ENCODE data around the gene SLF2.

DNA sequence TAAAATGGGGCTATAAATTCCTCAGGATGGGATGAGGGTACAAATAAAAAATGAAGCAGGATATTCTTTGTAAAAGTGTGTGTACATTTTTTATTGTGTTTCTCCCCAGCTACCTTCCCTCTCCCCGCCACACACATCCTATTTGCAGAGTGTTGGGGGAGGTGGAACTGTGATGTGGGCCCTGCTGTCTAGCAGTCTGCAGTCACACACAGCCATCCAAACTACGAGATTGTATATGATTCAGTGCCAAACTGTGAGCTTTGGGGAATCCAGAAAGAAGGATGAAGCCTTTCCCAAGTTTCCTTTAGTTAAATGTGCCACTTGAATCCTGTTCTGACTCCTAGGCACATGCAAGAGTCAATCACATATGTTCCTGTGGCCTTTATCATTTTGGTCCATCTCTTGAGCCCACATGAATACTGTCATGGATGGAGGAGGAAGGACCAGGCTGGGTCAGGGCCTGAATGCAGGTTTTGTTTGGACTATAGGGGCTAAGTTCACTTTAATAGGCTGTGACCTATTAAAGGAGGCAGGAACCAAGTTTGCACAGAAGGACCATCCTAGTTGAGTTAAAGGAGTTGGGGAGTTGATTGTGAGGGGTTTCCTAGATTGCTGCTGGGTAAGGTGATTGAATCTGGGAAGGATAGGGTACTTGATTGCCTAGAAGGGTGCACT is 55.4 kb downstream of the SLF2 start:
- TF ChIP-seq POLR2A (IDR thresholded peaks at IDR 0.05): no peak
- TF ChIP-seq, protein P1, sequence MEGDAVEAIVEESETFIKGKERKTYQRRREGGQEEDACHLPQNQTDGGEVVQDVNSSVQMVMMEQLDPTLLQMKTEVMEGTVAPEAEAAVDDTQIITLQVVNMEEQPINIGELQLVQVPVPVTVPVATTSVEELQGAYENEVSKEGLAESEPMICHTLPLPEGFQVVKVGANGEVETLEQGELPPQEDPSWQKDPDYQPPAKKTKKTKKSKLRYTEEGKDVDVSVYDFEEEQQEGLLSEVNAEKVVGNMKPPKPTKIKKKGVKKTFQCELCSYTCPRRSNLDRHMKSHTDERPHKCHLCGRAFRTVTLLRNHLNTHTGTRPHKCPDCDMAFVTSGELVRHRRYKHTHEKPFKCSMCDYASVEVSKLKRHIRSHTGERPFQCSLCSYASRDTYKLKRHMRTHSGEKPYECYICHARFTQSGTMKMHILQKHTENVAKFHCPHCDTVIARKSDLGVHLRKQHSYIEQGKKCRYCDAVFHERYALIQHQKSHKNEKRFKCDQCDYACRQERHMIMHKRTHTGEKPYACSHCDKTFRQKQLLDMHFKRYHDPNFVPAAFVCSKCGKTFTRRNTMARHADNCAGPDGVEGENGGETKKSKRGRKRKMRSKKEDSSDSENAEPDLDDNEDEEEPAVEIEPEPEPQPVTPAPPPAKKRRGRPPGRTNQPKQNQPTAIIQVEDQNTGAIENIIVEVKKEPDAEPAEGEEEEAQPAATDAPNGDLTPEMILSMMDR (IDR thresholded peaks at IDR 0.05 in 4 of 5, conservative IDR thresholded peaks at IDR 0.05 in 1 of 5): no peak
